ENCODE data around the gene APOBEC3A.
"Not testable (repeated sequence)": the region's sequence is repeated elsewhere in the genome, so short reads cannot be mapped to it uniquely, and the experiment has no call there.

APOBEC3A gene

GRCh38 chr22:38942702-38943101, 14.7 kb upstream of the APOBEC3A start:
- in situ Hi-C loops (cut with MboI; ENCODE audit: low sequenced_read_pairs), result no loop called here

GRCh38 chr22:38943201-38943600, 14.2 kb upstream of the APOBEC3A start:
- in situ Hi-C loops (cut with MboI; ENCODE audit: low sequenced_read_pairs), result no loop called here

- in situ Hi-C loops (cut with MboI; ENCODE audit: low sequenced_read_pairs), result no loop called here
These were observed 13.5 kb upstream of the APOBEC3A start for GRCh38 chr22:38943882-38944281.

GRCh38 chr22:38944653-38945052, 12.8 kb upstream of the APOBEC3A start:
- in situ Hi-C loops (cut with MboI; ENCODE audit: low sequenced_read_pairs), result no loop called here

GRCh38 chr22:38945706-38946338, 11.6 kb upstream of the APOBEC3A start:
- in situ Hi-C loops (cut with MboI; ENCODE audit: low sequenced_read_pairs), result not testable (repeated sequence)

- in situ Hi-C loops (cut with MboI; ENCODE audit: low sequenced_read_pairs), result no loop called here
These were observed 10.6 kb upstream of the APOBEC3A start for GRCh38 chr22:38946771-38947170.

GRCh38 chr22:38947321-38948140, 9.9 kb upstream of the APOBEC3A start:
- in situ Hi-C loops (cut with MboI; ENCODE audit: low sequenced_read_pairs), result no loop called here

GRCh38 chr22:38948181-38948940, 9.0 kb upstream of the APOBEC3A start:
- in situ Hi-C loops (cut with MboI; ENCODE audit: low sequenced_read_pairs), result no loop called here

GRCh38 chr22:38949889-38950405, 7.5 kb upstream of the APOBEC3A start:
- in situ Hi-C loops (cut with MboI; ENCODE audit: low sequenced_read_pairs), result no loop called here

GRCh38 chr22:38950527-38951295, 6.7 kb upstream of the APOBEC3A start:
- in situ Hi-C loops (cut with MboI; ENCODE audit: low sequenced_read_pairs), result no loop called here

- in situ Hi-C loops (cut with MboI; ENCODE audit: low sequenced_read_pairs), result no loop called here
These were observed 5.7 kb upstream of the APOBEC3A start for GRCh38 chr22:38951734-38952133.

- in situ Hi-C loops (cut with MboI; ENCODE audit: low sequenced_read_pairs), result no loop called here
These were observed 5.0 kb upstream of the APOBEC3A start for GRCh38 chr22:38952281-38952993.

- in situ Hi-C loops (cut with MboI; ENCODE audit: low sequenced_read_pairs), result no loop called here
These were observed 4.3 kb upstream of the APOBEC3A start for GRCh38 chr22:38953091-38953490.

GRCh38 chr22:38953577-38954413, 3.6 kb upstream of the APOBEC3A start:
- in situ Hi-C loops (cut with MboI; ENCODE audit: low sequenced_read_pairs), result no loop called here

GRCh38 chr22:38954414-38955043, 2.9 kb upstream of the APOBEC3A start:
- in situ Hi-C loops (cut with MboI; ENCODE audit: low sequenced_read_pairs), result no loop called here

GRCh38 chr22:38955250-38955905, 2.0 kb upstream of the APOBEC3A start:
- in situ Hi-C loops (cut with MboI; ENCODE audit: low sequenced_read_pairs), result no loop called here

- in situ Hi-C loops (cut with MboI; ENCODE audit: low sequenced_read_pairs), result no loop called here
These were observed 1.5 kb upstream of the APOBEC3A start for GRCh38 chr22:38955926-38956325.

GRCh38 chr22:38956551-38956950, 858 bp upstream of the APOBEC3A start:
- in situ Hi-C loops (cut with MboI; ENCODE audit: low sequenced_read_pairs), result no loop called here

All from HL-60/S4 (cell line).